Adrenal gland (tissue), 12 donors: Measurements from ENCODE around the gene RIPOR1. TPM values are rescaled to one million over a fixed set of nuclear protein-coding genes. Genes with fewer than 3 reads are reported as not detected.

ENCODE experiments used
- DNase-seq, 7 donors: peaks; one replicate each; pipeline ENCODE4 v3.0.0-alpha.2; 2019 to 2020
- H3K27ac ChIP-seq, 5 donors: fragments of 200-600 bp; sonication (generic) in 4 of 5; 1 replicate in 3 of 5; 2 replicates in 2 of 5; pipeline versions ENCODE4 v1.5.1 to v1.8.0; 2016 to 2020; ENCODE audit warnings: mild to moderate bottlenecking in 1 of 5
- H3K27me3 ChIP-seq: fragments of 200-600 bp; 2 replicates; pipeline ENCODE4 v1.8.0; 2021
- H3K36me3 ChIP-seq, 2 donors: fragments of 200-600 bp; replicated peaks in 1 of 2; 1 replicate in 1 of 2; 2 replicates in 1 of 2; pipeline versions ENCODE4 v1.5.1 to v1.8.0; 2018 to 2022
- H3K4me1 ChIP-seq, 2 donors: fragments of 200-600 bp; replicated peaks in 1 of 2; 1 replicate in 1 of 2; 2 replicates in 1 of 2; pipeline versions ENCODE4 v1.5.1 to v1.8.0; 2018 to 2021
- H3K4me3 ChIP-seq, 4 donors: fragments of 200-600 bp; sonication (generic) in 3 of 4; one replicate each; pipeline ENCODE4 v1.5.1; 2016 to 2018
- H3K9me3 ChIP-seq, 3 donors: fragments of 200-600 bp; sonication (generic) in 1 of 3; replicated peaks in 1 of 3; 1 replicate in 2 of 3; 2 replicates in 1 of 3; pipeline versions ENCODE4 v1.5.1 to v1.8.0; 2016 to 2021
- POLR2A ChIP-seq, 2 donors: fragments of 450-650 bp; IDR thresholded peaks; one replicate each; pipeline ENCODE4 v1.6.1; 2017; ENCODE audit warnings: antibody characterized with exemption in 2 of 2, mild to moderate bottlenecking in 2 of 2, moderate library complexity in 1 of 2
- WGBS, 4 donors: extraction: QIAGEN DNeasy Blood & Tissue Kit in 2 of 4; methylation state at CpG; one replicate each; pipeline versions ENCODE4 v1.1.5 to v1.1.7; 2013 to 2017; 5-methylcytosine and 5-hydroxymethylcytosine counted together
- intact Hi-C, 2 donors: fragments of 100-400 bp; cut with DNase I; formaldehyde crosslinking; loops; one replicate each; pipeline versions ENCODE4 v1.14.1 to v1.15.0; 2022 to 2023
- polyA plus RNA-seq, 3 donors: library from polyadenylated mRNA; stranded (reverse); fragments of 200-250 nt in 2 of 3; fragments of 350-450 nt in 1 of 3; fragmentation: Illumina TruSeq in 1 of 3; extraction: RNeasy Lipid Tissue Mini Kit (QIAGEN cat#74804) in 1 of 3; gene quantifications; one replicate each; pipeline ENCODE4 v1.2.3, GENCODE V29; 2013 to 2014
- total RNA-seq, 9 donors: library from RNA; depleted of rRNA in 4 of 9; stranded (reverse); fragments of >200 nt in 4 of 9; fragments of 120-200 nt in 1 of 9; fragmentation: NEBNext Ultra II Directional in 1 of 9; extraction: Animal tissue kit (Norgen Biotek cat#: 25700) in 1 of 9; gene quantifications; one replicate each; pipeline versions ENCODE4 v1.1.0 to v1.2.4, GENCODE V29; 2013 to 2023
- TF ChIP-seq, protein P1 (sequence below), 6 experiments: fragments of 450-650 bp in 4 of 6; fragments of 200-600 bp in 2 of 6; sonication (generic) in 1 of 6; IDR thresholded peaks; 1 replicate in 5 of 6; 2 replicates in 1 of 6; pipeline versions ENCODE4 v1.5.1 to v1.8.0; 2016 to 2021; ENCODE audit warnings: antibody characterized with exemption in 6 of 6, mild to moderate bottlenecking in 2 of 6, moderate library complexity in 1 of 6
- donor health status: healthy with polysubstance abuse.
- donor health status: Bipolar disorder and iron deficiency.
- donor health status: DM: yes; HTN: yes; CAD: no.
- donor health status: DM: no; HTN: no; CAD: no.
- donor health status: DM: no; HTN: no; CAD: no.
- donor health status: DM: yes; HTN: yes; CAD: no.

The RIPOR1 gene
- total and polyA plus RNA-seq, 12 donors = 8.1 to 168 (median 57.7) TPM

DNA sequence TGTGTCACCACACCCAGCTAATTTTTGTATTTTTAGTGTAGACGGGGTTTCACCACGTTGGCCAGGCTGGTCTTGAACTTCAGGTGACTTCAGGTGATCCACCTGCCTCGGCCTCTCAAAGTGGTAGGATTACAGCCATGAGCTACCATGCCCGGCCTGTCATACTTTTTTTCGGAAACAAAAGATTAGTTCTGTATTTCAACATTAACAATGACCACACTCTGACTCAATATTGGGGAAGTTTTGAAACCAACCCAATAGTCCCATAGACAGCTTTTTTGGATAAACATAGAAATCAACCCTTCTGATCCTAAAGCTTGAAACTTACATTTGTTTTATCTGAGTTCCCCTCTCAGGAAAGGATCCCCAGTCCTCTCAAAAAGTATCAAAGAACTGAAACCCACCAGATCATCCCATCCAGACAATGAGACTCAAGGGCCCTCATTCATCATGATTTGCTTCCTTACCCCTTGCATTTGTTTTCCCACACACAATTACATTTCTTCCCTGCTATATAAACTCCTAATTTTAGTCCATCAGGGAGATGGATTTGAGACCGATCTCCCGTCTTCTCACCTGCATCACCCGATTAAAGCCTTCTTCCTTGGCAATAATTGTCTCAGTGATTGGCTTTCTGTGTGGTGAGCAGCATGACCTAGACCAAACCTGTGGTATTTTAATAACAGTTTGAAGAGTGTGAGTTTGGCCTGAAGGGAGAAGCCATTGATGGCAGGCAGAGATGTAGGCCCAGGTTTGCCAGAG is 38.1 kb upstream of the RIPOR1 start:
- TF ChIP-seq, protein P1, sequence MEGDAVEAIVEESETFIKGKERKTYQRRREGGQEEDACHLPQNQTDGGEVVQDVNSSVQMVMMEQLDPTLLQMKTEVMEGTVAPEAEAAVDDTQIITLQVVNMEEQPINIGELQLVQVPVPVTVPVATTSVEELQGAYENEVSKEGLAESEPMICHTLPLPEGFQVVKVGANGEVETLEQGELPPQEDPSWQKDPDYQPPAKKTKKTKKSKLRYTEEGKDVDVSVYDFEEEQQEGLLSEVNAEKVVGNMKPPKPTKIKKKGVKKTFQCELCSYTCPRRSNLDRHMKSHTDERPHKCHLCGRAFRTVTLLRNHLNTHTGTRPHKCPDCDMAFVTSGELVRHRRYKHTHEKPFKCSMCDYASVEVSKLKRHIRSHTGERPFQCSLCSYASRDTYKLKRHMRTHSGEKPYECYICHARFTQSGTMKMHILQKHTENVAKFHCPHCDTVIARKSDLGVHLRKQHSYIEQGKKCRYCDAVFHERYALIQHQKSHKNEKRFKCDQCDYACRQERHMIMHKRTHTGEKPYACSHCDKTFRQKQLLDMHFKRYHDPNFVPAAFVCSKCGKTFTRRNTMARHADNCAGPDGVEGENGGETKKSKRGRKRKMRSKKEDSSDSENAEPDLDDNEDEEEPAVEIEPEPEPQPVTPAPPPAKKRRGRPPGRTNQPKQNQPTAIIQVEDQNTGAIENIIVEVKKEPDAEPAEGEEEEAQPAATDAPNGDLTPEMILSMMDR (IDR thresholded peaks at IDR 0.05) = no peak
- TF ChIP-seq POLR2A (IDR thresholded peaks at IDR 0.05) = no peak
- Histone ChIP-seq H3K4me1 (peaks cover 14 to 32% of the 10 kb centered on the region in 2 donors), H3K27me3 (no peaks in the 10 kb centered on the region), H3K27ac (peak overlapping the region in 4 of 5 donors; percentile 13 to 73 (median 62)), H3K9me3 (no peaks in the 10 kb centered on the region), H3K4me3 (no peak overlapping the region), H3K36me3 (no peaks in the 10 kb centered on the region)
- intact Hi-C loops = no loop called here
- no peak for DNase-seq
- WGBS, 4 donors = 71 to 75% (median 72%) methylated on average over 8 of the region's 8 CpGs

DNA sequence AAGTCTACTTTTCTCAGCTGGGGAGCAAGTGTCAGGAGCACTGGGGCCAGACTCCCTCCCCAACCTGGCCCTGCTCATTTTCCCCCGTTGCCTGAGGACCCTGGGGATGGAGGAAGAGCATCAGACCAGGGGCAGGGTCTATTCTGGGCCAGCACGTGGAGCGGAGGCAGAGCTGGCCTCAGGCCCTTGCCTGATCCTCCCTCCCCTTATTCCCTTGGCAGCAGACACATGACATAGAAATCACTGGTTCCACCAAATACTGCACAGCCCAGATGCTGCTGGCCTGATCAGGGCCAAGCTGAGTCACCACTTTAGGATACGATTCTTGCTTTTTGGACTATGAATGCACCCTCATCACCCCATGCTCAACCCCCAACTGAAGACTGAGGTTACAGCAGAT is 29.5 kb upstream of the RIPOR1 start:
- no peaks in the 10 kb centered on the region for H3K27me3 ChIP-seq
- no peaks in the 10 kb centered on the region for H3K4me1 ChIP-seq
- no peak overlapping the region for H3K27ac ChIP-seq
- DNase-seq = no peak
- intact Hi-C loops = loop anchor here in 1 of 2 donors (5.0 kb wide), 1 partner anchor 483 kb away; the partner anchor contains the start of gene DPEP3
- H3K9me3 ChIP-seq = no peaks in the 10 kb centered on the region
- TF ChIP-seq, protein P1 (IDR thresholded peaks at IDR 0.05) = no peak
- no peaks in the 10 kb centered on the region for H3K36me3 ChIP-seq
- no peak overlapping the region for H3K4me3 ChIP-seq
- 44 to 70% (median 61%) methylated on average over 4 of the region's 4 CpGs for WGBS, 4 donors

DNA sequence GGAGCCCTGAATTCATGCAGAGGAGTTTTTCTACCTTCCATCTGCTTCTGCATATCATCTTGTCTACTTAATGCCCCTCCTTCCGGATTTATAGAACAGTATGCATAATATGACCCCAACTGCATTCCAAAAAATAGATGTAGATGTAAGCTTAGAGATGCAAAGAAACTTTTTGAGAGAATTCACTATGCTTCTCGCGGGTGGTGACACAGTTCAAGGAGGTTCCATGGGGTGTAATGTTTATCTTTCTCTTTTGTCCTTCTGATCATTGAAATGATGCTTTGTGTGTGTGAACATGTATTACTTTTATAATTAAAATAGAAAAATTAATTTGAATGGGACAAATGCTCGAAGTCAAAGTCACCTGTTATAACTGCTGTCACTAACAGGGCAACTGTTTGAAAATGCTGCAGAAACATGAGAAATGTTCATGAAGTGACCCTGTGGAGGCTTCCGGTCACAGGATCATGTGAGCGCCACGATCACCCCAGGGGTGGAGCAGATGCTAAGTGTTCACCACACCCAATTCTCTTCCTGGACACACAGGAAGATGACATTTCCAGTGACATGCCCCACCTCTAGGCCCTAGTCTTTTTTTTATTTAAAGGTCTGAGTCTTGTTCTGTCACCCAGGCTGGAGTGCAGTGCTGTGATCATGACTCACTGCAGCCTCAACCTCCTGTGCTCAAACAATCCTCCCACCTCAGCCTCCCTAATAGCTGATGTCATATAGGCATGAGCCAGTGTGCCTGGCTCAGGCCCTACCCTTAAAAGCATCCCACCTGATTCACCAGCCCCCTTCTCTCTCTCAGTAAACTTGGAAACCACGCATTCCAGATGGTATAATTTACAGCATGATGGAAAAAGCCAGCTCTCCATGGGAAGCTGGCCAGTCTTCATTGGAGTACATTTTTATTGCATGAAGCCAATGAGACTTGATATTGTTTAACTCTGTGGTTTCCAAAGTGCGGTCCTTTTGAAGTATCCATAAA is 24.3 kb upstream of the RIPOR1 start:
- no peaks in the 10 kb centered on the region for H3K27me3 ChIP-seq
- no peak overlapping the region for H3K4me3 ChIP-seq
- no peak for TF ChIP-seq POLR2A (IDR thresholded peaks at IDR 0.05)
- TF ChIP-seq, protein P1 (IDR thresholded peaks at IDR 0.05) = no peak
- H3K4me1 ChIP-seq = no peaks in the 10 kb centered on the region
- peak in 6 of 7 donors; percentile 39 to 69 (median 47) for DNase-seq
- no peaks in the 10 kb centered on the region for H3K9me3 ChIP-seq
- H3K36me3 ChIP-seq = no peaks in the 10 kb centered on the region
- WGBS, 4 donors = 71 to 84% (median 76%) methylated on average over 9 of the region's 9 CpGs
- intact Hi-C loops = no loop called here
- no peak overlapping the region for H3K27ac ChIP-seq

DNA sequence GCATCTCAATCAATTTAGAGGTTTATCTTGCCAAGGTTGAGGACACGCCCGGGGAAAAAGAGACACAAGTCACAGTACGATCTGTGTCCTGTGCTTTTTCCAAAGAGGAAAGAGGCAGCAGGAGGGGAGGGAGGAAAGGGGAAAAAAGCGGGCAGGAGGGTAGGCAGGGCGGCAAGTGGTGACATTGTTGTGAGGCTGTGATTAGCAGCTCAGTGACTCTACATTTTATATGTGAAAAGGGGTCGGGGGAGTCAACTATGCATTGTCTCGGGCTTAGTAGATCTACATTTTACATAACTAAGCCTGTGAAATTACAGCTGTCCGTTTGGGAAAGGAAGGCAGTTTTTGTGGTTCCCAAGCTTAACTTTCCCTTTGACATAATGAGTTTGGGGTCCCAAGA is 22.2 kb upstream of the RIPOR1 start:
- whole genome bisulfite sequencing, 4 donors = 56 to 80% (median 67%) methylated on average over 8 of the region's 8 CpGs
- Histone ChIP-seq H3K9me3 (no peaks in the 10 kb centered on the region), H3K4me3 (no peak overlapping the region), H3K27me3 (no peaks in the 10 kb centered on the region), H3K36me3 (no peaks in the 10 kb centered on the region), H3K4me1 (no peaks in the 10 kb centered on the region), H3K27ac (no peak overlapping the region)
- intact Hi-C loops = no loop called here
- TF ChIP-seq, protein P1 (IDR thresholded peaks at IDR 0.05) = no peak
- TF ChIP-seq POLR2A (IDR thresholded peaks at IDR 0.05) = no peak
- no peak for DNase-seq
